Measurements from ENCODE around the gene TRPV5.

TRPV5 gene

DNA sequence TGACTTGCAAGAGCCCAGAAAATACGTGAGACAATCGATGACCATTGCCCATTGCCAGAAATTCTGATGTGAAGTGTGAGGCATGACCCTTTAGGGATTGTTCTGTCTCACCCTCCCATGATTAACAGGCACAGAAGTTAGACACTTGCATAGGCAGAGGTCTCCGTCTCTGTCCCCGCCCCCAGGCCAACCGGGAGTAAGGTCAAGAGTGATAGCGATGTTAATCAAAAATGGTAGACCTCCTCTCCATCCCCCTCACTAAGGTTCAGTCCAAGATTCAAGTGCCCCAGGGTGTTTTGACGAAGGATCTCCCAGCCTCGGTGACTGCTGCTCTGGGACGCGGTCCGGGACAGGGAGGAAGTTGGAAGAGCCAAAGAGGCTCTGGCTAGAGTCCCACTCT lies 25.3 kb downstream of the TRPV5 start:
- no peak for DNase-seq

DNA sequence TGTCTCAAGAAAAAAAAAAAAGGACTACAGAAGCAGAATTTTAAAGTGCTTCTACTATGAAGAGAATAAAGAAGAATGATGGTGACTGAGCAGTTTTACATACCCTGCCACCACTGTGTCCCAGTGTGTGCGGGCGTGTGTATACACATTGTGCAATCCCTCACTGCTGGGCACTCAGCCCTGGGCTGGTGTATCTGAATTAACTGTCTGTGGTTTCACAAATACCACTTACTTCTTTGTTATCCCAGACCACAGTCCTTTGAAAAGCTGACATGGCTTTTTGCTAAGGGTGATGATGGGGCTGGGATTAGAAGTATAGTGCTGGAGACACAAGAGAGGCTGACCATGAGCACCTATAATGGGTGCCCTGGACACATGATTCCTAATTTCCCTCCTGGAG lies 26.9 kb downstream of the TRPV5 start:
- no peak for DNase-seq

DNA sequence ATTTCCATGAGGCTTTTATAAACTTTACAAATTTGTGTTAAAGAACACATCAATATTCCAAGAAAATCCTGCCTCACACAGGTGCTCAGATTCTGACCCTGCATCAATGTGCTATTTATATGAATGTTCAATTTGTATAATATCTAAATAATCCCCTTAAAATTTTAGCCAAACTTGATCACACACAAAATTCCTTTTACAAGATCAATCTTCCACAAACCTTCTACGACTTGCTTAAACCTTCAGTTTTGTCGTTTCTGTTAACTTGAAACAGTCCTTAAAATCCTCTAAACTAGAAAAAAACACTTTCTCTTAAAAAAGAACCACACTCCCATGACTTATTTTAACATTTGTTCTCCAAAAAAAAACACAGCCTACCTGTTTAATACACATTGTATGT lies 27.8 kb downstream of the TRPV5 start:
- DNase-seq, result no peak

DNA sequence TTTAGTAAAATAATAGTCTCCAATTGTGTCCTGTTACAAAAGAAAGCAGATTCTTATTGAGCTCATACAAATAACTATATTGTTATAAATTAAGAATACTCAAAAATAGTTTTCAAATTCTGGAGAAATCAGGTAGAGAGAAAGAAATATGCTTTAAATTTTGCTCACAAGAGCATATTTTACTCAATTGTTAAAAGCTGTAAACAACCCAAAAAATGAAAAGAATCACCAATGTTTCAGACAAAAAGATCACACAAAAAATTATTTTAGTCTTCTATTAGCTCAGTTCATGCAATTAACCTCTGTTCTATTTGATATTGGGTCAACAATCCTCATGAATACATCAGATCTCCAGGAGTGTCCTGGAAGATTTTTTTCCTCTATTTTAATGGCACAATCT lies 29.4 kb downstream of the TRPV5 start:
- no peak for DNase-seq

DNA sequence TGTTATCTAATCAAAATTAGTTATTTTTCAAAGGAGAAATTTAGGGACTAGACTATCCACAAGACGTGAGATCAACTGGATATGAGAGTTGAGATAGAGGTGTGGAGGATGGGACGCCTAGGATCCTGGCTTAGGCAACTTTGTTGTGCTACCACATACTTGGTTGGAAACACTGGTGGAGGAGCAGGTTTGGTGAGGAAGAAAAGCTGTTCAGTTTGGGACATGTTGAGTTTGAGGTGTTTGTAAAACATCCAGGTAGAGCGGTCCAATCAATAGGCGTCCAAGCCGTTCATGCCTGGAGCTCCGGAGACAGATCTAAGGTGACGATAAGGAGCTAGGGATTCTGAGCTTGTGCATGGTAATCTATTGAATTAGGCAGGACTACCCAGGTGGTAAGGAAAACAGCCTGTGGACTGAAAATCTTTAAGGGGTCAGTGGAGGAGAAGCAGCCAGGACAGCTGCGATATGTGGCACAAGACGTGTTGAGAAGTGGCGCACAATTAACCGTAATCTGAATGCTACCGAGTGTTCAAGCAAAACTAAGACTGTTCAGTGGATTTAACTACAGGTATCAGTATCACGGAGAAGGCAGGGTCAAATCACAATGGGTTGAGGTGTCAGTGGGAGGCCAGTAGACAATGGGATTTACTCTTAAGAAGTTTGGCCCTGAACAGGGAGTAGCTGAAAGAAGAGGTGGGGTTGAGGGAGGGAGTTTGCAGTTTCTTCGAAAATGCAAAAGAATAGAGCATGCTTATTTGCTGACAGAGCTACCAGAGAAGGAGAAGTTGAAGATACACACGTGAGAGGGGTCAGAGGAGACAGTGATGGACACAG lies 31.9 kb downstream of the TRPV5 start:
- DNase-seq, result no peak

DNA sequence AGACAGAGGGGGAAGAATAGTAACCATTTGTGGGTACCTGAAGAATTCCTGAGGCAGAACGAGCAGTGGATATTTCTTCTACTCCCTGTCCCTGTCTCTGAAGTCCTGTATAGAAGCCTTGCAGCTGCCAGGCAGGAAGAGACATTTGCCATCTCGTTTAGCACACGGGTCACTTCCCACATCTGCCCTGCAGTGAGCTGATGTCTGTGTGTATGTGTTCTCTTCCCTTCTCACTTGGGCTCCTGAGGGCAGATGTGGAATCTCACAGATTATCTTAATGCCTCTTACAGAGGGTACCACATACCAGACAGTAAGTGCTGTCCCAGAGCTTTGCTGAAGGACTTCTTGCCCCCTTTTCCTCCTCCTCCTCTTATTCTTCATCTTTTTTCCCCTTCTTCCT lies 33.9 kb downstream of the TRPV5 start:
- DNase-seq, result no peak

DNA sequence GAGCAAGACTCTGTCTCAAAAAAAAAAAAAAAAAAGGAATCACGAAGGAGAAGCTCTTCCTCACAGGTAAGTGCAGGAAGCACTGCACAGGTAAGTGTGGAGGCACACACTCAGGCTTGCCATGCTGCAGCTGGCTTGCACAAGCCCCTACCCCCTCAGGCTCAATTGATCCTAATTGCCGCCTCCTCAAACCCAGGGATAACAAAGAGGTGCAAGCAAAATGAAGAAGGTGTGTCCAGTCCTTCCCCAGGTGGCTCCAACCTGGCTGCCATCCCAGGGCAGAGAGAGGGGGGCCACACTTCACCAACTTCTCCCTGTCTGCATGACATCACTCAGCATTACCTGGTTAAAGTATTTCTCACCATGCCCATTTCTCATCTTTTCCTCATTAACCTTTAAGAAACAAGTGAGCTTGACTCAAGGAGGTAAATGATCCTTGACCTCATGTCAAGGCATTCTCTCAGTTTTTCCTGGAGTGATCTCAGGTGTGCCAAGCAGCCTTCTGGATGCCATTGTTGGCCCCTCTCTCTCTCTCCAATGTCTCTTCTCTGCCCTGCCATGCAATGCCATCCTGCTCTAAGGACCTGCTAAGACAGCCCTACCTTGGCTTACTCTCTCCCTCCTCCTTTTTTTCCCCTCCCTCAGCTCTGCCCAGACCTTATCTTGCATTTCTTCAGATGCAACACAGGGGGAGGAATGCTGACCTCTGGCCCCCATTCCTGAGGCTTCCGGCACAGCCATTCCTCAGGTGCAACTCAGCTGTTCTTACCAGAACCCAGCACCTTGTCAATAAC lies 35.0 kb downstream of the TRPV5 start:
- no peak for DNase-seq

DNA sequence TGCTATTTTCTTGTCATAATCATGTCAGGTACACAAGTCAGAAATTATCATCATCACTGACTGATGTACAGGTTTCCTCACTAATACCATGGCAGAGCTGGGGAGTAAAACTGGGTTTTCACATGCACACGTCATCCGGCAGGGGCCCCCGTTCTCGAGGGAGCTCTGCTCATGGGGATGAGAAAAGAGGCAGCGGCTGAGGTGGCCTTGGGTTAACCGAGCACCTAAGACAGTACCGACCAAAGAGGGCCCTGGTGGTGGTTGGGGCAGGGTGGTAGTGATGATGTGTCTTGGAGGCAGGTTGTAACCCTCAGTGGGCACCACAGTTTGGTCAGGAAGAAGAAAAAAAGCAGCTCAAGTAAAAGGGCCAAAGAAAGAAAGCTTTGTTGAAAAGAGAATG lies 35.9 kb downstream of the TRPV5 start:
- no peak for DNase-seq

DNA sequence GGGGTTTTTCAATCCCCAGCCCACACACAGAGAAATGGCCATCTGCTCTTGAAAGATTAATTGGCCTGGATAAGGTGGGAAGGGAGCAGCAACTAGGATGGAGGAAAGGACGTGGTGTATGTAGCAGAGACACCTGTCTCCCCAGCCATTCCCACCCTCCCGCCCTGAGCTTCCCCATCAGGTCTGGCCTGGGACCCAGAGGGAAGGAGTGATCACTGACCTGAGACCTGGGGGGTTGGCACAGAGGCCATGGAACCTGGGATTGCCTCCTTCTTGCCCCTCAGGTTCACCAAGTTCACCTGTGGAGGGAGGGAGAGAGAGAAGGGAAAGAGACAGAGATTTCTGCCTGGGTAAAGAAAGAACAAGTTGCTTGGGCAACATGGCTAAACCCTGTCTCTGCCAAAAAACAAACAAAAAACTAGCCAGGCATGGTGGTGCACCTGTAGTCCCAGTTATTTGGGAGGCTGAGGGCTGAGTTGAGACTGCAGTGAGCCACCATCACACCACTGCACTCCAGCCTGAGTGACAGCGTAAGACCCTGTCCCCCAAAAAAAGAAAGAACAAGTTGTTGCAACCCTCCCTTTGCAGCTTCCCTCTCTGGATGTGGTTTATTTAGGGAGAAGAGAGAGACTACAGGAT lies 36.7 kb downstream of the TRPV5 start:
- no peak for DNase-seq

DNA sequence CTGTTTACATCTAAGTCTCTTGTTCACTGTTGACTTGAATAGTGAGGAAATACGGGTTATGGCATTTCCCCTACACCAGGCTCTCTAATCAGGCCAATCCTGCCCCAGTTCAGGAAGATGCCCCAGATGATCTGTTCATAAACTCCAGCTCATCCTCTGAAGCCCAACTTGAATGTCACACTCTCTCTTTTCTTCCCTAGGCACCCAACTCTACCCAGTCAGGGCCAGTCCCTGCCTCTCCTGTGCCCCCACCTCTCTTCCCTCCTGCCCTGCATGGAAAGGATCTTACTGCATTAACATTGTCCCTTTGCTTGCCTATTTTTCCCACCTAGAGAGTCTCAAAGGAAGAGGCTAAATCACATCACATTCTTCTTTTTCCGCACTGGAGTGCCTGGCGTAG lies 37.4 kb downstream of the TRPV5 start:
- no peak for DNase-seq

DNA sequence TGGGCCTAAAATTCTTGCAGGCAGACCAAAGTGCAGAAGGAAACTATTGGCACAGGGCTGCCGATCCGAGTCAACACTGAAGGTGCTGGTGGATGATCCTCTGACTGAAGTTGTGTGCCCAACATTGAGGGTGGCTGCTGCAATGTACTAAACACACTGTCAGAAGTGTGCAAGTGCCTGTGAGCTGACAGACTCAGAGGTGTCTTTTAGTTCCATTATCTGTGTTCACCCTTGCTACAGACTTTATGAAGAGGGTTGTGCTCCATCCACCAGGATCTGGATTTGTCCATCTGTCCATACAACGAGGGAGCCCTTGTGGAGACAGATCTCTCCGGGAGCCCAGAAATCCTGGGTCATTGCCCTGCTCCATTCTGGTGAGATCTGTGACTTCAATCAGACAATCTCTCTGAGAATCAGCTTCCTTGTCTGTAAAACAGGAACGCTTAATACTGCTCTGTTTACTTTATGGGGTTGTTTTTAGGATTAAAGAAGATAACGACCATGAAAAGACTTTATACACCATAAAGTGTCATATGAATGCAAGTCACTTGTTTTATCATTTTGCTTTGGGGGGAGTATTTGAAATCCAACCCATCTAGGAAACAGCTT lies 38.5 kb downstream of the TRPV5 start:
- DNase-seq, result no peak

DNA sequence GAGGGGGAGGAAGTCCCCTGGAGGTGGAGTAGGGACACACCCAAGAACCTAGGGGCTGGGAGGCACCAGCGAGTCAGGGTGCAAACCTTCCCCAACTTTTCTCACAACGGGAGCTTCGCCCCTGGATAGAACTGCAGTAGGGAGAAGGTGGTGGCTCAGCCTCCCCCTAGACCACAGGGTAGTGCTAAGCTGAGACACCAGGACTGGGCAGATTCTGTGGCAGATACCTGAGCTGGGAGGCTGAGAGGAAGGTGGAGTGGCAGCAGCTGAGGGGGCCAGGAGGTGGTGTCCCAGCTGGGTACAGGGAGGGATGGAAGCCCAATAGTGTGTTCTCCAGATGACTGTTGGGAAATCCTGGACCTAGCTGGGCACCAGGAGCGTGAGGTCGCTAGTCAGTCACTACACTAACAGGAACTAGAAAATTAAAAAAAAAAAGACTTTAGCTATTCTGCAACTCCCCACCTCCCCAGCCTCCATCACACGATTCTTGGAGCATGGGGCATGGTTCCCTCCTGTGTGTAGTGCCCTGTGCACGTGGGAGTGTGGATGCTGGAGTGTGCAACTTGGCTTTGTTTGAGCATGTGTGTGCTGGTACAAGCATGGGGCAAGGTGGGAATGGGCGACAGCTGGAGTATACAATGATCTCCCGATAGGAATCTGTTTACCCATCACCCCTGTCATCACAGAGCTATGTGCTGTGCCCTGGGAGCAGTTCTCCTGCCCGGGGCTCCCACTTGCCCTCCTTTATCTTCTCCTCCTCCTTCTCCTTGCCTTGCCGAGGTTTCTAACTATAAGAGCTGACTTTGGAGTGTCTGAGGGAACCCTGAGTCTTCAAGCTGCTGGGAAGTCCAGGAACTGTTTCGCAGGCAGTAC lies 39.2 kb downstream of the TRPV5 start:
- no peak for DNase-seq

DNA sequence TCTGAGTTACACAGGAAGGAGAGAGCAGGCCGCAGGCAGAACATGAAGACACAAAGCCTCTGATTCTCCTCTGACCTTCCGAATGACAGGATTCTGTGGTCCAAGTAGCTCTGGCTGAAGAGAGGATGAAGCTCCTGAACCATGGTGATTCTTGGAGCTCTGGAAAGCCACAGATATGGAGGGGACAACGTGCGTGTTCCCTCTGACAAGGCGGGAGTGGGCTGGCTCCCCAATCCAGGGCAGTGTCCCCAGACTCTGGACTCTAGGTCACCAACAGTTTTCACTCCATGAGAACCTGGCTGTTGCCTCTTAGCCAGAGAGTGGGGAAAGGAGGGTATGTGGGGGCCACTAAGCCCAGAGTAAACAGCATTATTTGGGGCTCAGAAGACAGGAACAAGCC lies 40.6 kb downstream of the TRPV5 start:
- no peak for DNase-seq

DNA sequence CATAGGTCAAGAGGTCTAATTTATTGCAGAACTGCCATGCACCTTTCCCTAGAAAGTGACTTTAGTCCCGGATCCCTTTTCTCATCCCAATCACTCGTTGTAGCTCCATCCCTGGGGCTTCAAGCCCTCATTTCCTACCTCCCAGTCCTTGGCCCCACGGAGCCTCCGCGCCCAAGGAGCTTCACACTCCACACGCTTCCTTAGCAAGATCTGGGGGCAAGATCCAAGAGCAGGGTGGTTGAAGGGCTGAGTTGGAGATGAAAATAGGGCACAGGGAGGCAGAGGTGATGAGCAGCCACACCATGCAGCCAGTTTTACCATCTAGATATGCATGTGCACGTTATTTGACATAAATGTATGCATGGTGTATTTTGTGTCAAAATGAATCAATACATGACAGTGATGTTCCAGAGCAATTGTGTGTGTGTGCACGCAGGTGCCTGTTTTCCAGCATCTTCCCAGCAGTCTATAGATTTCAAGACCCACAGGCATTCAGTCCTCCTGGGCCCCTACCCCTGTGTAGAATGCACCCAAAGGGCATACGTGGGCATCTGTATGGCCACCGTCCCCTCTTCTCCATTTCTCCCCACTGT lies 42.0 kb downstream of the TRPV5 start:
- DNase-seq, result no peak

DNA sequence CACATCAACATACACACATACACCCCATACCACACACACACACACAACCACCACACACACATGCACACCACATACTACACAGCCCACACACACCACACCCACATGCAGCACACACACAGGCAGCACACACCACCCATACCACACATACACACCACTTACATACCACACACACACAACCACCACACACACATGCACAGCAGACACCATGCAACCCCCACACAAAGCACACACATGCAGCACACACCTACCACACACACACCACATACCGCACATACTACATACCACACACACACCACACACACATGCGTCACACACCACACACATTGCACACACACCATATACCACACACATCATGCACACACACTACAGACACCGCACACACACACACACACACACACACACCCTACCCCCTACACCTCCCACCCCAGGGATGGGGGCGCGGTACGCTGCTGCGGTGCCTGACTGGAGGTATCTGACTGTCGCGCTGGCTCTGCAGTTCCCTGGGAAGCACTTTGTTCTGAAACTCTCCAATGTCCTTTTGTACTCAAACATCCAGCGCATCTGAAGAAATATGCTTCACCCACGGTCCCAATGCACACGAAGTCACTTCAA lies 42.6 kb downstream of the TRPV5 start:
- no peak for DNase-seq

DNA sequence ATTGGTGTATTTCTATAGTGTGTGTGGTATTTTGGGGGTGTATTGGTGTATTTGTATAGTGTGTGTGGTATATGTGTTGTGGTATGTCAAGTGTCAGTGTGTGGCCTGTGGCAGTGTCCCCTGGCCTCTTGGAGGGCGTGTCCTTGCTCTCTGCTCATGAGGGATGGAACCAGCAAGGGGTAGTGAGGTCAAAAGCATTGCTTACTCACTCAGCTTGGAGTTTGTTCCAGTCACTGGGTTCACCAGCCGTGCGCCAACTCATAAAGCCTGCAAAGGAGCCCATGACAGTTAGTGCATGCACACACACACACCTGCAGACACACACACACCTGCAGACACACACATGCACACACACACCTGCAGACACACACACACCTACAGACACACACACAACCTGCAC lies 43.7 kb downstream of the TRPV5 start:
- no peak for DNase-seq

DNA sequence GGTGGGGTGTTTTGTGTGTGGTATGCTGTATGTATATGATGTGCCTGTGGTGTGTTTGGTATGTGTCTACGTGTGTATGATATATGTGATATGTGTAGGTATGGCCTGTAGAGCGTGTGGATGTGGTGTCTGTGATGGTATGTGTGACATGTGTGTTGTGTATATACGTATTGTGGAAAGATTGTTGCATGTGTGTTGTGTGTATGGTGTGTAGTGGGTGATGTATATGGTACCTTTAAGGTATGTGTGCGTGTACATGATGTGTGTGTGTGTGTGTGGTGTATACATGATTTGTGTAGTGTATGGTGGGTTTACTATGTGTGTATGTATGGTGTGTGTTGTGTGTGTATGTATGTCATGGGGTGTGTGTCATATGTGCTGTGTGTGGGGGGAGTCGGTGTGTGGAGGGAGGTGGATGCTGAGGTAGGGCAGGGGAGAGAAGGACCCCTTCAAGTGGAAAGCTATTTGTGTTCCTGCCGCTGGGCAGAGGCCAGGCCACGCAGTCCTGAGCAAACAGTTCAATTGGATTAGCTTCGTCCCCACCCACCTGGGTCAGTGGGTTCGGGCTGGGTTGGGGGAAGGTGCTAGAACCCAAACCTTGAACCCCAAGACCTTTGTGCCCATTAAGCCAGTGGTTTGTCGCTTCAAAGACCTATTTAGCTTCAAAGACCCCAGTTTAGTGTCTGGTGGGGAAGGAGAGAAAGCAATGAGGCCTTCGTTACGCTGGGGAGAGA lies 46.1 kb downstream of the TRPV5 start:
- DNase-seq, result no peak

DNA sequence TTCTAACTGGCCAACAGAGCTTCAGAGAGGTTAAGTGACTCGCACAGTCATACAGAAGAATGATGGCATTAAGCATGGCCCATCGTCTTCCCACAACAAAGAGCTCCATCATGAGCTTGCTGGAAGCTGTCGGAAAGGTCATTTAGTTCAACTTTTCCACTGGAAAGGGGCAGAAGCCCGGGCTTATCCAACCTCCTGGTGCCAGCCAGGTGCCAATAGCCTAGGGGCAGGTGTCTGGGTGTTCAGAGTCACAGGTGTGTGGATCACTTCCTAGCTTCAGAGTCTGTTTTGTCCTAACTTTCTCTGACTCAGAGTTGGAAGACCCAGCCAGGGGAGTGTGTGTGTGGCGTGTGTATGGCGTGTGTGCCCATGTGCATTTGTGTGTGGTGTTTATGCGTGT lies 46.7 kb downstream of the TRPV5 start:
- DNase-seq, result no peak

DNA sequence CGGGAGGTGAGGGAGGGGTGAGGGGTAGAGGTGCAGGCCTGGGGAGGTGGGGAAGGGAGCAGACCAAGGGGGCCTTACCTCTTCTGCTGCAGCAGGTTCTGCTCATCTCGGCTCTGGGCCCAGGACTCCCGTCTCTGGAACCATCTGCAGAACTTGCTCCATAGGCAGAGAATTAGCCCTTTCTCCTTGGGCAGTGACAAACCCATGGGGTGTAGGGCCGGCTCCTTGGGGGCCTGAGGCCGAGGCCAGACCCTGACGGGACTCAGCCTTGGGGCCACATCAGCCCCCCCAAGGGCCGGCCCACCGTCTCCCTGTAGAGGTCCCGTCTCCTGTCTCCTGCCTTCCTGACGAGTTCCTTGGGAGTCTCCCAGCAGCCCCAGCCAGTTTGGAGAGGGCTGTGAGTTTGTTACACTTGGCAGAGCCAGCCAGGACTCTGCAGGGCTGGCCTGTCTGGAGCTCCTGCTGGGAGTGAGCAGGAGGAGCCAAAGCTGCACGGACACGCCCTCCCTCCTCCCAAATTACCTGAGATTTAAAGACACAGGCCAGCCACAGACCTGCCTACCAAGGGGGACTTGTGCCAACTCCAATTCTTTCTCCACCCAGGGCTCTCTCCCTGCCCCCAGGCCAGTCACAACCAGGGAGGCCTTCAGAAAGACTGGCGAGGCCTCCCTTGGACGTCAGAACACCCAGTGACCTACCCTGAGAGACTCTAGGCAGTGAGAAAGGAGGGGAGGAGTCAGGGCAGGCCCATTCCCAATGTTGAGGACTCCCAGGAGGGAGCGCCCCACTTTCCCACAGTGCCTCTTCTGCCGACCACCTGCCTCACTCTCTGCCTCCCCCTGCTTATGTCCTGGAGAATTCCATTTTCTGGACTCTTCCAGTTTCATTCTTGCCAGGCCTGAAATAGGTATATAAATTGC lies 48.0 kb downstream of the TRPV5 start, which contains the start of gene TRPV6:
Gene TRPV6 (minus strand): TSS at position 435 of the 920 bp plus-strand sequence.
- no peak for DNase-seq

DNA sequence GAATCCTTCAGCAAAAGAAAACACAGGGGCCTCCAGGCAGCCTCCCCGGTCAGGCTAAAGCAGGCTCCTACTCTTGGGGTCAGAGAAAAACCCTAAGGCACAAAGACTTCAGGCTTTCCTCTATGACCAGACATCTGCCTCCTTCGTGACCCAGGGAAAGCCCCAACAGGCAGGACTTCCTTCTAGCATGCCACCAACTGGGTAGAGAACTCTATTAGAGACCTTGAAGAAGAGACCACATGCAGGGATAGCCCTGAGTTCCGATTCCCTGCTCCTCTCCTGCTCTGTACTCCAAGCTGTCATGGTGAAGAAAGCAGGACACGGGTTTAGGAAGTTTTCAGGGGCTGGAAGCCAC lies 49.3 kb downstream of the TRPV5 start:
- no peak for DNase-seq

Measured in NCI-H1694 (cell line).